ENCODE results near the gene SMYD3.
A peak's percentile ranks its signal among the peaks of the same experiment; 100 is the strongest.

- TF ChIP-seq POLR2AphosphoS5 (IDR thresholded peaks at IDR 0.05; ENCODE audit: low read length) (no peak), CTCF (IDR thresholded peaks at IDR 0.05 in 2 of 3, conservative IDR thresholded peaks at IDR 0.05 in 1 of 3; ENCODE audit: control insufficient read depth in 2 of 3, extremely low read depth in 1 of 3, insufficient read depth in 1 of 3, low read depth in 3 of 3, low read length in 3 of 3) (no peak), USF1 (IDR thresholded peaks at IDR 0.05; ENCODE audit: borderline replicate concordance, extremely low read length, insufficient read depth, low read depth, low read length) (no peak), JUNB (IDR thresholded peaks at IDR 0.05) (peak; percentile 70), ZZZ3 (IDR thresholded peaks at IDR 0.05; ENCODE audit: control insufficient read depth, insufficient read length, low read depth) (no peak), EZH2 (IDR thresholded peaks at IDR 0.05; ENCODE audit: borderline replicate concordance, control insufficient read depth, low read depth, low read length) (no peak), CREB1 (IDR thresholded peaks at IDR 0.05; ENCODE audit: low read depth) (no peak), PRDM15 (CRISPR knock-in tag; IDR thresholded peaks at IDR 0.05) (no peak), ATF3 (IDR thresholded peaks at IDR 0.05; ENCODE audit: borderline replicate concordance, extremely low read depth, low read depth, low read length) (no peak), BACH1 (IDR thresholded peaks at IDR 0.05; ENCODE audit: borderline replicate concordance) (peak; percentile 74; the same call in 1 of the 2 replicates), SIN3A (IDR thresholded peaks at IDR 0.05; ENCODE audit: low read depth, low read length) (no peak)
These were observed 292.2 kb downstream of the SMYD3 start for GRCh38 chr1:246214708-246215509.
